DOHH2 (cell line): ENCODE data around the gene FAM174B.

Source experiments
- EZH2phosphoT487 ChIP-seq: fragments of 200-600 bp; sonication (generic); IDR thresholded peaks from 2 replicates; pipeline ENCODE4 v1.6.1; 2017; ENCODE audit warnings: borderline replicate concordance, mild to moderate bottlenecking, antibody characterized with exemption, low read length, moderate library complexity, mixed read lengths
- TF ChIP-seq, protein P1 (sequence below): fragments of 200-600 bp; sonication (generic); IDR thresholded peaks from one replicate; pipeline ENCODE4 v1.5.1; 2014; ENCODE audit warnings: antibody characterized with exemption, mild to moderate bottlenecking, low read depth, low read length; ENCODE audit not compliant: poor library complexity, severe bottlenecking

DNA sequence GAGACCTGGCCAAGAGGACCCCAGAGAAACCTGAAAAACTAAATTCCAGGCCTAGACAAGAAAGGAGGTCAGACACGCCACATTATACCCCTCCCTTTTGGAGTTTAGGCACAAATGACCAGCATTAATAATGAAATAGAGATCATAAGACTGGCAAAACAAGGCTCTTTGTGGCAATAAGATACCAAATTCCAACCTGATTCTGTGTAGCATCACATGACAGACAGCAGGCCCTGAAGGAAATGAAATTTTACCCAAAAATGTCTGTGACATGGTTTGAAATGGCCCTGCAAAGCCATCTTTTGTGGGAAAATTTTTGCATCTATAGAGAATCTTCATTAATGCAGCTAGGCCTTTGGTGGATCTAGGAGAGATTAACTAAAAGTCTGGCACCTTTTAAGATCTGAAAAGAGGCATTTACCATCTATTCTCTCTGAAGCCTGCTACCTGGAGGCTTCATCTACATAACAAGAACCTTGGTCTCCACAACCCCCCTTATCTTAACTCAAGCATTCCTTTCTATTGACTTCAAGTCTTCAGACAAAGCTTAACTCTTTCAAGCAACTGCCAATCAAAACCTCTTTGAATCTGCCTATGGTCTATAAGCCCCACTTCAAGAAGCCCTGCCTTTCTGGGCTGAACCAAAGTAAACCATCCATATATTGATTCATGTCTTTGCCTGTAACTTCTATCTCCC lies 8.0 kb downstream of the FAM174B start:
- TF ChIP-seq, protein P1, sequence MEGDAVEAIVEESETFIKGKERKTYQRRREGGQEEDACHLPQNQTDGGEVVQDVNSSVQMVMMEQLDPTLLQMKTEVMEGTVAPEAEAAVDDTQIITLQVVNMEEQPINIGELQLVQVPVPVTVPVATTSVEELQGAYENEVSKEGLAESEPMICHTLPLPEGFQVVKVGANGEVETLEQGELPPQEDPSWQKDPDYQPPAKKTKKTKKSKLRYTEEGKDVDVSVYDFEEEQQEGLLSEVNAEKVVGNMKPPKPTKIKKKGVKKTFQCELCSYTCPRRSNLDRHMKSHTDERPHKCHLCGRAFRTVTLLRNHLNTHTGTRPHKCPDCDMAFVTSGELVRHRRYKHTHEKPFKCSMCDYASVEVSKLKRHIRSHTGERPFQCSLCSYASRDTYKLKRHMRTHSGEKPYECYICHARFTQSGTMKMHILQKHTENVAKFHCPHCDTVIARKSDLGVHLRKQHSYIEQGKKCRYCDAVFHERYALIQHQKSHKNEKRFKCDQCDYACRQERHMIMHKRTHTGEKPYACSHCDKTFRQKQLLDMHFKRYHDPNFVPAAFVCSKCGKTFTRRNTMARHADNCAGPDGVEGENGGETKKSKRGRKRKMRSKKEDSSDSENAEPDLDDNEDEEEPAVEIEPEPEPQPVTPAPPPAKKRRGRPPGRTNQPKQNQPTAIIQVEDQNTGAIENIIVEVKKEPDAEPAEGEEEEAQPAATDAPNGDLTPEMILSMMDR = no peak
- no peak for TF ChIP-seq EZH2phosphoT487
